HepG2 (cell line): ENCODE results near the gene ASTN2. TPM values are rescaled to one million over a fixed set of nuclear protein-coding genes. Genes with fewer than 3 reads are reported as not detected.

ENCODE experiments used
- ATAC-seq: fragments of 200-7000 bp; cut with Tn5 transposase; 3 replicates; pipeline ENCODE4 v1.9.1; 2020; ENCODE audit warnings: mild to moderate bottlenecking, moderate library complexity
- BruUV-seq: library from RNA; stranded (reverse); fragments of 400-500 nt; replicated peaks from 2 replicates; lab custom pipeline; 2021; lab: Mats Ljungman, UMichigan
- CTCF ChIA-PET: fragments of 300-600 bp; formaldehyde crosslinking; extraction: SDS; loops from one replicate; lab custom pipeline; 2021; ENCODE audit warnings: low total read pairs, inconsistent platforms, low intra/inter-chr PET ratio; lab: Yijun Ruan, JAX
- POLR2A ChIA-PET: fragments of 350-600 bp; sonication (Branson Sonifier 250); formaldehyde crosslinking; loops from one replicate; lab custom pipeline; 2020; ENCODE audit warnings: antibody characterized with exemption, inconsistent platforms; lab: Yijun Ruan, JAX
- DNase-seq: peaks from one replicate; pipeline ENCODE4 v3.0.0-alpha.2; 2015; ENCODE audit warnings: low spot score
- FAIRE-seq: peaks from 3 replicates; lab custom pipeline; 2011; peaks lifted over from hg19 to GRCh38; lab: Jason Lieb, UNC
- H2AFZ ChIP-seq: one replicate; pipeline ENCODE4 v1.6.1; 2011; ENCODE audit warnings: low read length, inconsistent platforms
- H3K27ac ChIP-seq: fragments of 300-600 bp; 3 replicates; pipeline ENCODE4 v1.8.0; 2011; ENCODE audit warnings: mixed run types, mild to moderate bottlenecking, mixed read lengths, low read length, inconsistent platforms; ENCODE audit not compliant: insufficient read depth; ENCODE audit errors: extremely low read length
- H3K27me3 ChIP-seq, 2 experiments: fragments of 200-600 bp in 1 of 2; 2 replicates in 1 of 2; 3 replicates in 1 of 2; pipeline versions ENCODE4 v1.6.0 to v1.8.0; 2011; ENCODE audit warnings: low read length in 2 of 2, mild to moderate bottlenecking in 2 of 2, moderate library complexity in 2 of 2, inconsistent platforms in 1 of 2; ENCODE audit not compliant: insufficient read depth in 2 of 2, control insufficient read depth in 1 of 2
- H3K36me3 ChIP-seq, 2 experiments: fragments of 200-600 bp in 1 of 2; replicated peaks in 1 of 2; 2 replicates in 1 of 2; 3 replicates in 1 of 2; pipeline versions ENCODE4 v1.5.1 to v1.8.0; 2011; ENCODE audit warnings: low read length in 2 of 2, inconsistent platforms in 1 of 2; ENCODE audit not compliant: insufficient read depth in 2 of 2, control insufficient read depth in 1 of 2
- H3K4me1 ChIP-seq: 2 replicates; pipeline ENCODE4 v1.5.1; 2012; ENCODE audit warnings: low read length, inconsistent platforms; ENCODE audit not compliant: insufficient read depth
- H3K4me2 ChIP-seq: 2 replicates; pipeline ENCODE4 v1.6.0; 2011; ENCODE audit warnings: low read depth, low read length, inconsistent platforms
- H3K4me3 ChIP-seq, 3 experiments: fragments of 200-600 bp in 1 of 3; sonication (generic), shearing (Covaris generic) in 1 of 3; replicated peaks in 1 of 3; 2 replicates each; pipeline ENCODE4 v1.5.1; 2011 to 2016; ENCODE audit warnings: low read length in 3 of 3, inconsistent platforms in 2 of 3, low read depth in 2 of 3, mild to moderate bottlenecking in 2 of 3, control low read depth in 1 of 3, mixed read lengths in 1 of 3; ENCODE audit not compliant: insufficient read depth in 1 of 3
- H3K79me2 ChIP-seq: one replicate; pipeline ENCODE4 v1.6.1; 2011; ENCODE audit warnings: low read length, inconsistent platforms; ENCODE audit not compliant: insufficient read depth
- H3K9ac ChIP-seq: 2 replicates; pipeline ENCODE4 v1.6.0; 2011; ENCODE audit warnings: mild to moderate bottlenecking, low read depth, low read length, inconsistent platforms; ENCODE audit not compliant: insufficient read depth
- H3K9me3 ChIP-seq: 2 replicates; pipeline ENCODE4 v1.5.1; 2012; ENCODE audit warnings: mild to moderate bottlenecking, low read length
- H4K20me1 ChIP-seq: 2 replicates; pipeline ENCODE4 v1.6.0; 2011; ENCODE audit warnings: inconsistent platforms, mild to moderate bottlenecking, low read length, moderate library complexity; ENCODE audit not compliant: insufficient read depth
- ELF4 ChIP-seq: sonication (generic); formaldehyde crosslinking; IDR thresholded peaks from 2 replicates; pipeline ENCODE4 v1.5.0; 2020; ENCODE audit warnings: missing genetic modification reagents, mild to moderate bottlenecking, moderate library complexity, borderline replicate concordance
- FOSL2 ChIP-seq: sonication (generic); formaldehyde crosslinking; IDR thresholded peaks from 2 replicates; pipeline ENCODE4 v1.4.0; 2020; ENCODE audit warnings: missing genetic modification reagents
- FOXO1 ChIP-seq: sonication (generic); formaldehyde crosslinking; IDR thresholded peaks from 2 replicates; pipeline ENCODE4 v1.4.0; 2020; ENCODE audit warnings: missing genetic modification reagents
- HNF4A ChIP-seq: sonication (generic); formaldehyde crosslinking; IDR thresholded peaks from 2 replicates; pipeline ENCODE4 v1.4.0; 2020; ENCODE audit warnings: missing genetic modification reagents
- IRF2 ChIP-seq: IDR thresholded peaks from 2 replicates; pipeline ENCODE4 v1.6.1; 2018; ENCODE audit warnings: missing genetic modification reagents, missing compliant biosample characterization
- MAFG ChIP-seq: sonication (generic); formaldehyde crosslinking; IDR thresholded peaks from 2 replicates; pipeline ENCODE4 v1.5.1; 2020; ENCODE audit warnings: mild to moderate bottlenecking, missing genetic modification reagents
- ONECUT2 ChIP-seq: sonication (generic); formaldehyde crosslinking; IDR thresholded peaks from 2 replicates; pipeline ENCODE4 v1.4.0; 2020; ENCODE audit warnings: missing genetic modification reagents
- PATZ1 ChIP-seq: sonication (generic); formaldehyde crosslinking; IDR thresholded peaks from 2 replicates; pipeline ENCODE4 v1.4.0; 2020; ENCODE audit warnings: missing genetic modification reagents
- PRMT3 ChIP-seq: sonication (generic); formaldehyde crosslinking; IDR thresholded peaks from 2 replicates; pipeline ENCODE4 v1.8.1; 2022; ENCODE audit warnings: low read depth, mild to moderate bottlenecking, moderate library complexity, missing genetic modification reagents, borderline replicate concordance
- THRA ChIP-seq: sonication (generic); formaldehyde crosslinking; IDR thresholded peaks from 2 replicates; pipeline ENCODE4 v1.4.0; 2020; ENCODE audit warnings: missing genetic modification reagents, borderline replicate concordance
- ZBTB10 ChIP-seq: sonication (generic); formaldehyde crosslinking; IDR thresholded peaks from 2 replicates; pipeline ENCODE4 v1.4.0; 2020; ENCODE audit warnings: missing genetic modification reagents, borderline replicate concordance
- ZNF251 ChIP-seq: sonication (generic); formaldehyde crosslinking; IDR thresholded peaks from 2 replicates; pipeline ENCODE4 v1.9.0; 2021; ENCODE audit warnings: mild to moderate bottlenecking, missing genetic modification reagents
- ZNF558 ChIP-seq: sonication (generic); formaldehyde crosslinking; IDR thresholded peaks from 2 replicates; pipeline ENCODE4 v1.9.0; 2022; ENCODE audit warnings: mild to moderate bottlenecking, missing genetic modification reagents, borderline replicate concordance
- ZNF589 ChIP-seq: sonication (generic); formaldehyde crosslinking; conservative IDR thresholded peaks from 2 replicates; pipeline ENCODE4 v1.8.0; 2022; ENCODE audit warnings: mild to moderate bottlenecking, moderate library complexity, missing genetic modification reagents
- ZNF770 ChIP-seq: sonication (generic); formaldehyde crosslinking; IDR thresholded peaks from 2 replicates; pipeline ENCODE4 v1.5.0; 2020; ENCODE audit warnings: mild to moderate bottlenecking, missing genetic modification reagents
- WGBS: methylation state at CpG from one replicate; pipeline ENCODE4 v1.1.6; 2017; ENCODE audit warnings: low lambda C conversion rate; 5-methylcytosine and 5-hydroxymethylcytosine counted together
- in situ Hi-C: cut with HindIII; loops from 2 replicates; pipeline ENCODE4 v1.10.0; 2017; ENCODE audit warnings: low pct_unique_long_range_greater_than_20kb; ENCODE audit not compliant: extremely low pct_ligation_motif_present
- intact Hi-C: fragments of 100-400 bp; cut with micrococcal nuclease; formaldehyde crosslinking; loops from one replicate; pipeline ENCODE4 v1.10.0; 2022; ENCODE audit not compliant: unreplicated experiment
- polyA plus RNA-seq, 8 experiments: library from polyadenylated mRNA; depleted of rRNA in 3 of 8; stranded (reverse) in 7 of 8; unstranded in 1 of 8; fragments of >200 nt; fragmentation: Illumina TruSeq in 4 of 8; extraction: Trizol in 4 of 8; gene quantifications; 2 replicates each; pipeline versions ENCODE4 v1.2.1 to v1.2.3, GENCODE V29; 2011 to 2016; ENCODE audit warnings: low read depth in 4 of 8, missing spikeins in 1 of 8, mixed read lengths in 1 of 8; ENCODE audit not compliant: insufficient read depth in 1 of 8
- total RNA-seq, 5 experiments: library from RNA; depleted of rRNA; stranded (reverse); fragments of >200 nt; fragmentation: Illumina TruSeq; extraction: Trizol; gene quantifications; 2 replicates each; pipeline ENCODE4 v1.2.3, GENCODE V29; 2016; ENCODE audit warnings: low read depth in 1 of 5

ASTN2 gene
- total and polyA plus RNA-seq, 2 of the 13 experiments (the other 11 are each of a cell fraction or from before 2014, with no cell fraction given) = 5.2 to 13.5 TPM

- Histone ChIP-seq H3K4me3 (no peak overlapping the region), H3K4me1 (peaks cover 23% of the 10 kb centered on the region), H4K20me1 (no peaks in the 10 kb centered on the region), H3K9me3 (no peaks in the 10 kb centered on the region), H2AFZ (no peak overlapping the region), H3K79me2 (no peaks in the 10 kb centered on the region), H3K9ac (no peak overlapping the region), H3K4me2 (no peak overlapping the region), H3K36me3 (0 out of 5 replicates have a peak, but pooled peaks cover 0 to 5% of the 10 kb centered on the region in 2 experiments), H3K27me3 (no peaks in the 10 kb centered on the region), H3K27ac (no peak overlapping the region)
- ChIA-PET POLR2A (no interaction called here), CTCF (no interaction called here)
- no TSS peak for BruUV-seq
- in situ Hi-C loops (no loop called here), intact Hi-C loops (no loop called here)
- ATAC-seq (no peak), FAIRE-seq (no peak), DNase-seq (no peak)
- 88% methylated on average over 10 of the region's 11 CpGs for WGBS
- TF ChIP-seq ONECUT2 (CRISPR knock-in tag) = no peak
- no peak for TF ChIP-seq ZNF558
- TF ChIP-seq IRF2 (CRISPR knock-in tag) = no peak
- no peak for TF ChIP-seq PATZ1 (CRISPR knock-in tag)
- no peak for TF ChIP-seq MAFG
- TF ChIP-seq PRMT3 = no peak
- no peak for TF ChIP-seq ZNF251 (CRISPR knock-in tag)
- TF ChIP-seq FOSL2 (CRISPR knock-in tag) = no peak
- no peak for TF ChIP-seq ZBTB10
- no peak for TF ChIP-seq HNF4A (CRISPR knock-in tag)
- no peak for TF ChIP-seq FOXO1 (CRISPR knock-in tag)
- TF ChIP-seq ELF4 = no peak
- TF ChIP-seq THRA (CRISPR knock-in tag) = no peak
- no peak for TF ChIP-seq ZNF770 (CRISPR knock-in tag)
- no peak for TF ChIP-seq ZNF589 (CRISPR knock-in tag)
These were observed 977.2 kb downstream of the ASTN2 start for GRCh38 chr9:116437411-116438370.
